GM10266 (cell line): Measurements from ENCODE around the gene GPR27.
A peak's percentile ranks its signal among the peaks of the same experiment; 100 is the strongest.

ENCODE experiments used
- DNase-seq: peaks from one replicate; pipeline ENCODE4 v3.0.0; 2012; ENCODE audit errors: extremely low spot score
- CTCF ChIP-seq: IDR thresholded peaks from 2 replicates; pipeline ENCODE4 v1.5.1; 2012; ENCODE audit warnings: mild to moderate bottlenecking, low read depth; ENCODE audit not compliant: control insufficient read depth, insufficient read depth; ENCODE audit errors: missing control alignments

GPR27 gene

DNA sequence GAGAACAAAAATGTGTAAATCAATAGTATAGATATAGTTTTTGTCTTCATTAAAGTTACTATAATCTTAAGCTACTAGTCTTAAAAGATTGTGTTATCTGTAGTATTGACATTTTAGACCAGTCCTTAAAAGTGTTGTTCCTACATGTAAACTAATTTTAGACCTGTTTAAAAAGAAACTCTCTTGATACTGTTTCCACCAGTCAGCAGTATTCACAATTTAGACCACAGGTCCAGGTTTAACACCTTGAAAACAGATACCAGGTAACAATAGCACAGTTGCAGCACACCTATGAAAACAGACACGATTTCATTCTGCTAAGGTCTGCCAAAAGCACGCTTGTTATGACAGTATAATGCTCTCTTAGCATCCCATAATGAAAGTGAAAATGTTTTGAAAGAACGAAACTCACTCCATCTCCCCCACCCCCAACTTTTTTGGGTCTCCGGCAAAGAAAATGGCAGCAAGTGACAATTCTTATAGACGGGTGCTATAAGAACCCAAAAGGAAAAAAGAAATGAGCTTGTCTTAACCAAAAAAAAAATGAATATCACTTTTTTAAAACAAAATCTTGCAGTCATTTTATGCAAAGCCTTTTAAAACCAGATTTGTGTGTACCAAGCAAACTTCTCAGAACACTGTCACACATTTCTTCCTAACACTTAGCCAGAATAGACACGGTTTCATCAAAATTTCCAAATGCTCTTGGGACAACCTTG, 30.0 kb upstream of the GPR27 start:
- DNase-seq = peak; percentile 53
- no peak for TF ChIP-seq CTCF

- TF ChIP-seq CTCF = no peak
- no peak for DNase-seq
Observed at GRCh38 chr3:71724171-71724453, 29.5 kb upstream of the GPR27 start.

DNA sequence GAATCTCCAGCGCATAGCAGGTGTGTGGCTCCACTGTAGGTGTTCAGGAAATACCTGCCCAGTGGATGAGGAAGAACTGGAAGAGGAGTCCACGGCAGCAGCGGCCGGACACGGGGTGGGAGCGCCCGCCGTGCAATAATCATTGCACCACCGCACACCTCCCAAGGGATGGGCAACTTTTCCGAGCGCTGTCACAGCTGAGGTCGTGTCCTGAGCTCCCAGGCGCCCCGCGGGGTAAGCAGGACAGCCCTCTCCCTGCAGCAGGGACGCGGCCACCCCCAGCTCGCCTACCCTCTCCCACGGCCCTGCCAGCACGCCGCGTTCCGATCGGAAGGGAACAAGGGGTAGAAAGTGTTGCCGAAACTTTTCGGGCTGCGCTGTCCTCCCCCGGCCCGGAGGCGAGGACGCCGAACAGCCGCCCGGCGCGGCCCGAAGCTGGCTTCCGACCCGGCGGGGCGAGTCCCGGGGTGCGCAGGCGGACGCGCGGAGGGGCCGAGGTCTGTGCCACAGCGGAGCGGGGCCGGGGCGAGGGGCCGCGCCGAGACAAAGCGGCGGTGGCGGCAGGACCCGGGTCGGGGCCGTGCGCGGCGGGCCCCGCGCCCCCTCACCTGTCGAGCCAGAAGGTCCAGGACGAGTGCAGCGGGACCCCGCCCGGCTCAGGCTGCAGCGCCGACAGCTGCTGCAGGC, 28.9 kb upstream of the GPR27 start:
- no peak for TF ChIP-seq CTCF
- peak; percentile 55 for DNase-seq

DNA sequence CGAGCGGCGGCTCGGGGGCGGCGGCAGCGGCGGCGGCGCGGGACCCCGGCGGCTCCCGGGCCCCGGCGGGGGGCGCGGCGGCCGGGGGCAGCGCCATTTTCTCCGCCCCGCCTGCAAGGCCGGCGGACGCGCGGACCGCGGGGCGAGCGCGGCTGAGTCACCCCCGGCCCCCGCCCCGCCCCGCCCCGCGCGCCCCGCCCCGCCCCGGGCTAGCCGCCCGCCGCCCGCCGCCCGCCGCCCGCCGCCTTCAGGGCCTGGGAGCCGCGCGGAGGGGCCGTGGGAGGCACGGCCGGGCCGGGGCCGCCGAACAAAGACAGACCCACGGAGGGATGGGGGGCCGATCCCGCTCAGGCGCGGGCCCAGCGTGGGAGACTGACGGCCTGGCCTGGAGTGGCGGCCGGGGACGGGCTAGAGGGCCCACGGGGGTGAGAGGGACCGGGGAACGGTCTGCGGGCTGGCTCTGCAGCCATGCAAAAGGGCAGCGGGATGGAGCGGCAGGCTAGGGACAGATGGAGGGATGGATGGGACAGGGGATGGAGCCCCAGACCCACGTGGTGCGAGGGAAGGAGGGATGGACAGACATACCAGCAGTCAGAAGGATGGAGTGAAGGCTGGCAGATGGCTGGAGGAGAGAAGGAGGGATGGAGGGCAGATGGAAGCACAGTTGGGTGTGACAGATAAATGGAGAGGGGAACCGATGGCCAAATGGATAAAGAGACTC, 28.2 kb upstream of the GPR27 start, which contains the start of gene EIF4E3:
Gene EIF4E3, minus strand, starts transcription at position 132 of the 721 bp plus-strand sequence. Its CDS starts 35 bp downstream, at position 97.
- peak; percentile 87 for DNase-seq

GRCh38 chr3:71726146-71726545, 27.5 kb upstream of the GPR27 start:
- no peak for DNase-seq
- no peak for TF ChIP-seq CTCF

More for the DNA sequence above, 28.2 kb upstream of the GPR27 start, which contains the start of gene EIF4E3:
- TF ChIP-seq CTCF = no peak

DNA sequence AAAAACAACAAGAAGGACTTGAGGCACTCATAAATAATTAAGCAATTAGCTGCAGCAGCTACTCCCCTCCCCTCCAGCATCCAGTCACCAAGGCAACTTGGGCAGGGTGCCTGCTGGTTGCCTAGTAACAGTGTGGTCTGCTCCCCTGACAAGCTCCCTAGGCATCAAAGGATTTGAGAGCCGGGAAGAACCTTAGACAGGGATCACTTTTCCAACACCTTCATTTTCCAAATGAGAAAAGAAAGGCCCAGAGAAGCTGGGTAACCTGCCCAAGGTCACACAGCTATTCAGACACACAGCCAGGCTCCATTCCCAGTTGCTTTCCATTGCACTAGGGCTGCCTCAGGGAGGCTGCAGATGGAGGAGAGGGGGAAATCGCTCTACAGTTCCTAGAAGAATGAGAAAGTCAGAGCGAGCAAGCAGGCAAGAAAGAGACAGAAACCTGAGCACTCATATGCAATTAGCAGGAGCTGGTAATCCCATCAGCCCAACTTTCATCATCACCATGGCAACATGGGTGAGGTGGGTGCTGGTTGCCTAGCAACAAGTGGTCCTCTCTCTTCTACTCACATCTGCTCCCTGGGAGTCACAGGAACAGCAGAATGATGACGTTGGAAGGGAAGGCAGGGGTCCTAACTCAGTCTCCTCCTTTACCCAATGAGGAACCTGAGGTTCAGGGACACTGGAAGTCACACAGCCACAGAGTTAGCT, 24.9 kb upstream of the GPR27 start:
- TF ChIP-seq CTCF = no peak
- no peak for DNase-seq

- no peak for TF ChIP-seq CTCF
- DNase-seq = no peak
Observed at GRCh38 chr3:71732637-71733036, 21.0 kb upstream of the GPR27 start.
